Measurements from ENCODE around the gene SPAG6. TPM values are rescaled to one million over a fixed set of nuclear protein-coding genes. Genes with fewer than 3 reads are reported as not detected.

SPAG6 gene
- total RNA-seq, 1 experiment from 2014 or later: 0.79 TPM

DNA sequence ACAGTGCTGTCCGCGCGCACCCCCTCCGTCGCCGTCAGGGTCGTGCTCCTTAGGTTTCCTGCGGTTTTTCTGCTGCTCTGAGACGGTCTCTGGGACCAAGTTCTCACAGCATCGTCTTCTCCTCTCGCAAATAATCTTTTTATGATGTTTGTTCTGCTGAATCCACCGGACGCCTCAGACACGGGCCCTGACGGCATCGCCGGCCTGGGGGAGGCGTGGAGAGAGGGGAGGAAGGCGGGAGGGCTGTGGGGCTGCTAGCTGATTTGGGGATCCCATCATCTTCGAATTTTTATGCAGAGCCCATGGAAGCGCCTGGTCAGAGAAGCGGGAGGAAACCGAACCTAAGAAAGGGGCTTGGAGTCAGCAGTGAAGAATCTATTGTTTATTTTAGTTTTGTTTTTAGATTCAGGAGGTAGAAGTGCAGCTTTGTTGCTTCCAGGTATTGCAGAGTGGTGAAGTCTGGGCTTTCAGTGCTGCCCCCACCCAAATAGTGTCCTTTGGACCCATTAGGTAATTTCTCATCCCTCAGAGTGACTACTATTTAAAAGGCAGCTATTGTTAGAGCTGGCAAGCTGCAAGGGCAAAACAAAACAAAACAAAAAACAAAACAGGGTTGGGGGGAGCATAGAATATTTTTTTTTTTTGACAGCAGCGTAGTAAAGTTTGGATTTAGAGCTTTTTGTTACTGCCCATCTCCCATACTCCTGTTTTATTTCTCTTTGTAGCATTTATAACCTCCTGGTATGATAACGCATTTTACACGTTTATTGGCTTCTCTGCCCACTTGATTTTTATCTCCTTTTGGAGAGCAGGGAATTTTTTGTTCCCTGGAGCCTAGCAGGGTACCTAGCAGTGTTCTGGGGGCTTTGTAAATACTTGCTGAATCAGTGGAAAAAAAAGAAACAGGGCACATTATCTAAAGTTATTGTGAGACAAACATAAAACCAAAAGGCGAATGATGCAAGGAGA, 92.6 kb downstream of the SPAG6 start:
- TF ChIP-seq, protein P1, sequence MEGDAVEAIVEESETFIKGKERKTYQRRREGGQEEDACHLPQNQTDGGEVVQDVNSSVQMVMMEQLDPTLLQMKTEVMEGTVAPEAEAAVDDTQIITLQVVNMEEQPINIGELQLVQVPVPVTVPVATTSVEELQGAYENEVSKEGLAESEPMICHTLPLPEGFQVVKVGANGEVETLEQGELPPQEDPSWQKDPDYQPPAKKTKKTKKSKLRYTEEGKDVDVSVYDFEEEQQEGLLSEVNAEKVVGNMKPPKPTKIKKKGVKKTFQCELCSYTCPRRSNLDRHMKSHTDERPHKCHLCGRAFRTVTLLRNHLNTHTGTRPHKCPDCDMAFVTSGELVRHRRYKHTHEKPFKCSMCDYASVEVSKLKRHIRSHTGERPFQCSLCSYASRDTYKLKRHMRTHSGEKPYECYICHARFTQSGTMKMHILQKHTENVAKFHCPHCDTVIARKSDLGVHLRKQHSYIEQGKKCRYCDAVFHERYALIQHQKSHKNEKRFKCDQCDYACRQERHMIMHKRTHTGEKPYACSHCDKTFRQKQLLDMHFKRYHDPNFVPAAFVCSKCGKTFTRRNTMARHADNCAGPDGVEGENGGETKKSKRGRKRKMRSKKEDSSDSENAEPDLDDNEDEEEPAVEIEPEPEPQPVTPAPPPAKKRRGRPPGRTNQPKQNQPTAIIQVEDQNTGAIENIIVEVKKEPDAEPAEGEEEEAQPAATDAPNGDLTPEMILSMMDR (IDR thresholded peaks at IDR 0.05; ENCODE audit: insufficient read depth in 1 of 2, low read depth in 1 of 2, low read length in 1 of 2, severe bottlenecking in 1 of 2, unreplicated experiment in 1 of 2): no peak
- H3K27me3 Mint-ChIP-seq (ENCODE audit: insufficient read depth, unreplicated experiment): no peaks in the 10 kb centered on the region
- ChIA-PET POLR2A (interaction anchor here (0.5 to 2.1 kb wide), 4 partner anchors 9 to 122 kb away, joined by 4 to 12 read pairs (median 8); partner anchors contain the start of gene COMMD3), CTCF (interaction anchor here (0.6 kb wide), 2 partner anchors 11 to 17 kb away, joined by 3 to 6 read pairs; no protein-coding TSS in a partner anchor)
- Histone ChIP-seq H3K4me1 (peaks cover 47% of the 10 kb centered on the region), H3K9me3 (no peaks in the 10 kb centered on the region), H3K27me3 (replicated peaks; ENCODE audit: control insufficient read depth, insufficient read depth, low read length) (no peaks in the 10 kb centered on the region), H3K4me3 (ENCODE audit: low read depth, low read length) (peak overlapping the region; percentile 54), H3K36me3 (ENCODE audit: control insufficient read depth, insufficient read depth, low read length) (no peaks in the 10 kb centered on the region)
- H3K27ac Mint-ChIP-seq (ENCODE audit: unreplicated experiment): peak overlapping the region; percentile 90
- TSS peak; percentile 79 for BruUV-seq (replicated peaks)
- peak overlapping the region; percentile 92 for H3K4me3 Mint-ChIP-seq (ENCODE audit: unreplicated experiment)
- no peaks in the 10 kb centered on the region for H3K9me3 Mint-ChIP-seq (ENCODE audit: unreplicated experiment)
- H3K4me1 Mint-ChIP-seq (ENCODE audit: low read depth, unreplicated experiment): peaks cover 70% of the 10 kb centered on the region
- intact Hi-C loops (cut with micrococcal nuclease; ENCODE audit: unreplicated experiment): loop anchor here (1.0 to 10.0 kb wide), 5 partner anchors 9 to 547 kb away; partner anchors contain the start of gene DNAJC1
- DNase-seq: peak in 1 of 2 experiments; percentile 55
- H3K36me3 Mint-ChIP-seq (ENCODE audit: insufficient read depth, unreplicated experiment): peaks cover 7% of the 10 kb centered on the region

DNA sequence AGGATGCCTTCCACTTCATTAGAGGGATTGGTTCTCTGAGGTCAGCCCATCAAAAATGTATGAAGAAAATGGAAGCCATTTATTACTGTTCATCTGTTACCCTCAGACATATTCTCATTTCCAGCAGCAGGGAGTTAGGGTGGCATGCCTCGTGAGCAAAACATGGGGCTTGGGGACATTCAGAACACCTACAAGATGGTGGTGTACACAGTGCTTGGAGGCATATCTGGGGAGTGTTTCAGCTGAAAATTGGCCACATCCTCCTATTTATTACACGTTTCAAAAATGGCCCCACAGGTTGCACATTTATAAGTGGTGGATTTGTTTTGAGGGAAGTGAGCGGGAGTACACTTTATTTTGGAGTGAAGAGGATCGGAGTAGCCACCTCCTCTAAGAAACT, 93.4 kb downstream of the SPAG6 start:
- Mint-ChIP-seq H3K27ac (ENCODE audit: unreplicated experiment) (peak overlapping the region; percentile 90), H3K4me1 (ENCODE audit: low read depth, unreplicated experiment) (peaks cover 66% of the 10 kb centered on the region), H3K36me3 (ENCODE audit: insufficient read depth, unreplicated experiment) (peaks cover 5% of the 10 kb centered on the region), H3K9me3 (ENCODE audit: unreplicated experiment) (no peaks in the 10 kb centered on the region), H3K27me3 (ENCODE audit: insufficient read depth, unreplicated experiment) (no peaks in the 10 kb centered on the region), H3K4me3 (ENCODE audit: unreplicated experiment) (peak overlapping the region; percentile 92)
- TF ChIP-seq, protein P1 (IDR thresholded peaks at IDR 0.05; ENCODE audit: insufficient read depth in 1 of 2, low read depth in 1 of 2, low read length in 1 of 2, severe bottlenecking in 1 of 2, unreplicated experiment in 1 of 2): no peak
- H3K4me3 ChIP-seq (ENCODE audit: low read depth, low read length): peak overlapping the region; percentile 54; the same call in 1 of the 2 replicates
- no TSS peak for BruUV-seq (replicated peaks)
- ChIA-PET CTCF (no interaction called here), POLR2A (interaction anchor here (0.9 kb wide), 1 partner anchor 9 kb away, joined by 12 read pairs; no protein-coding TSS in a partner anchor)
- no peak for DNase-seq
- H3K9me3 ChIP-seq: no peaks in the 10 kb centered on the region
- no peaks in the 10 kb centered on the region for H3K36me3 ChIP-seq (ENCODE audit: control insufficient read depth, insufficient read depth, low read length)
- no peaks in the 10 kb centered on the region for H3K27me3 ChIP-seq (replicated peaks; ENCODE audit: control insufficient read depth, insufficient read depth, low read length)
- intact Hi-C loops (cut with micrococcal nuclease; ENCODE audit: unreplicated experiment): loop anchor here (5.0 to 10.0 kb wide), 3 partner anchors 96 to 546 kb away; partner anchors contain the start of gene DNAJC1
- peaks cover 52% of the 10 kb centered on the region for H3K4me1 ChIP-seq

DNA sequence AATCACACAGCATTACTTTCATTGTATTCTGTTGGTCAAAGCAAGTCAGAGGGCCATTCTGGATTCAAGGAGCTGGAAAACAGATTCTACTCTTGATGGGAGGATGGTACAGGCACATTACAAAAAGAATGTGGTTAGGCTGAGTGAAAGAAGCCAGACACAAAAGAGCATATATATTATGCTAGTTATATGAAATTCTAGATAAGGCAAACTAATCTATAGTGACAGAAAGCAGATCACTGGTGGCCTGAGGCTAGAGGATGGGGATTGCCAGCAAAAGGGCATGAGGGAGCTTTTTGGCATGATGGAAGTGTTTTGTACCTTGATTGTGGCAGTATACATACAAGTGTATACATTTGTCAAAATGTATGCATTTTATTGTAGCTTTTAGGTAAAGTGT, 96.8 kb downstream of the SPAG6 start:
- Mint-ChIP-seq H3K9me3 (ENCODE audit: unreplicated experiment) (no peaks in the 10 kb centered on the region), H3K4me1 (ENCODE audit: low read depth, unreplicated experiment) (peaks cover 62% of the 10 kb centered on the region), H3K27ac (ENCODE audit: unreplicated experiment) (no peak overlapping the region), H3K36me3 (ENCODE audit: insufficient read depth, unreplicated experiment) (no peaks in the 10 kb centered on the region), H3K27me3 (ENCODE audit: insufficient read depth, unreplicated experiment) (no peaks in the 10 kb centered on the region), H3K4me3 (ENCODE audit: unreplicated experiment) (no peak overlapping the region)
- ChIA-PET POLR2A (no interaction called here), CTCF (no interaction called here)
- DNase-seq: no peak
- TF ChIP-seq, protein P1 (IDR thresholded peaks at IDR 0.05; ENCODE audit: insufficient read depth in 1 of 2, low read depth in 1 of 2, low read length in 1 of 2, severe bottlenecking in 1 of 2, unreplicated experiment in 1 of 2): no peak
- H3K36me3 ChIP-seq (ENCODE audit: control insufficient read depth, insufficient read depth, low read length): no peaks in the 10 kb centered on the region
- no peaks in the 10 kb centered on the region for H3K9me3 ChIP-seq
- intact Hi-C loops (cut with micrococcal nuclease; ENCODE audit: unreplicated experiment): no loop called here
- no TSS peak for BruUV-seq (replicated peaks)
- peaks cover 56% of the 10 kb centered on the region for H3K4me1 ChIP-seq
- H3K27me3 ChIP-seq (replicated peaks; ENCODE audit: control insufficient read depth, insufficient read depth, low read length): no peaks in the 10 kb centered on the region
- no peak overlapping the region for H3K4me3 ChIP-seq (ENCODE audit: low read depth, low read length)

Data from Caco-2 (cell line).